IMR-90 (cell line): ENCODE results near the gene RET. TPM values are rescaled to one million over a fixed set of nuclear protein-coding genes. Genes with fewer than 3 reads are reported as not detected.

Experiments used
- ATAC-seq: fragments of 200-7000 bp; cut with Tn5 transposase; 2 replicates; pipeline ENCODE4 v1.9.1; 2020; ENCODE audit warnings: low read depth, mild to moderate bottlenecking, moderate library complexity
- BruUV-seq: library from RNA; stranded (reverse); fragments of 400-500 nt; replicated peaks from 2 replicates; lab custom pipeline; 2021; lab: Mats Ljungman, UMichigan
- CTCF ChIA-PET: fragments of 300-600 bp; formaldehyde crosslinking; extraction: SDS; loops from one replicate; lab custom pipeline; 2021; ENCODE audit warnings: antibody characterized with exemption; lab: Yijun Ruan, JAX
- POLR2A ChIA-PET: fragments of 300-600 bp; sonication (Branson Sonifier 250); formaldehyde crosslinking; loops from one replicate; lab custom pipeline; 2022; ENCODE audit warnings: antibody characterized with exemption; ENCODE audit not compliant: unreplicated experiment; lab: Charles Lee
- DNase-seq: peaks from one replicate; pipeline ENCODE4 v3.0.0; 2013
- H2AFZ ChIP-seq: replicated peaks from 2 replicates; pipeline ENCODE3; 2013; ENCODE audit warnings: low read length, mild to moderate bottlenecking; ENCODE audit not compliant: poor library complexity
- H2AK5ac ChIP-seq: 2 replicates; pipeline ENCODE4 v1.6.1; 2013; ENCODE audit warnings: low read depth, low read length, inconsistent platforms
- H2AK9ac ChIP-seq: replicated peaks from 2 replicates; pipeline ENCODE3; 2013; ENCODE audit warnings: mild to moderate bottlenecking, low read depth, low read length, moderate library complexity; ENCODE audit not compliant: poor library complexity
- H2BK120ac ChIP-seq: 2 replicates; pipeline ENCODE4 v1.6.1; 2013; ENCODE audit warnings: low read depth, low read length, inconsistent platforms
- H2BK15ac ChIP-seq: 3 replicates; pipeline ENCODE4 v1.6.1; 2013; ENCODE audit warnings: low read depth, low read length, inconsistent platforms
- H2BK20ac ChIP-seq: 2 replicates; pipeline ENCODE4 v1.6.1; 2013; ENCODE audit warnings: low read depth, mild to moderate bottlenecking, inconsistent platforms, low read length, moderate library complexity
- H2BK5ac ChIP-seq: 2 replicates; pipeline ENCODE4 v1.6.1; 2013; ENCODE audit warnings: mild to moderate bottlenecking, low read depth, low read length, inconsistent platforms; ENCODE audit not compliant: poor library complexity, severe bottlenecking
- H3K14ac ChIP-seq: replicated peaks from 2 replicates; pipeline ENCODE4 v1.6.1; 2013; ENCODE audit warnings: low read depth, low read length, inconsistent platforms
- H3K18ac ChIP-seq: 2 replicates; pipeline ENCODE4 v1.6.1; 2013; ENCODE audit warnings: low read depth, low read length, control low read depth
- H3K23ac ChIP-seq: 2 replicates; pipeline ENCODE4 v1.6.1; 2013; ENCODE audit warnings: low read depth, low read length, inconsistent platforms
- H3K27ac ChIP-seq: 2 replicates; pipeline ENCODE4 v1.5.1; 2013; ENCODE audit warnings: mild to moderate bottlenecking, control low read depth, low read length; ENCODE audit not compliant: insufficient read depth
- H3K27me3 ChIP-seq: 2 replicates; pipeline ENCODE4 v1.6.1; 2013; ENCODE audit warnings: low read length; ENCODE audit not compliant: control insufficient read depth, insufficient read depth
- H3K36me3 ChIP-seq: 2 replicates; pipeline ENCODE4 v1.6.1; 2013; ENCODE audit warnings: low read length, mixed read lengths; ENCODE audit not compliant: control insufficient read depth, insufficient read depth
- H3K4ac ChIP-seq: 2 replicates; pipeline ENCODE4 v1.6.1; 2013; ENCODE audit warnings: low read depth, low read length, inconsistent platforms
- H3K4me1 ChIP-seq: 2 replicates; pipeline ENCODE4 v1.6.1; 2013; ENCODE audit warnings: low read length, mixed read lengths; ENCODE audit not compliant: control insufficient read depth, insufficient read depth
- H3K4me2 ChIP-seq: 2 replicates; pipeline ENCODE4 v1.6.1; 2013; ENCODE audit warnings: low read depth, mild to moderate bottlenecking, control low read depth, low read length, moderate library complexity
- H3K4me3 ChIP-seq: 2 replicates; pipeline ENCODE4 v1.5.1; 2013; ENCODE audit warnings: low read depth, mild to moderate bottlenecking, control low read depth, low read length, moderate library complexity; ENCODE audit not compliant: insufficient read depth
- H3K56ac ChIP-seq: 2 replicates; pipeline ENCODE4 v1.6.1; 2013; ENCODE audit warnings: low read length, inconsistent platforms; ENCODE audit not compliant: insufficient read depth; ENCODE audit errors: extremely low read depth
- H3K79me1 ChIP-seq, 2 experiments: 2 replicates each; pipeline ENCODE4 v1.6.1; 2013; ENCODE audit warnings: low read length in 2 of 2, inconsistent platforms in 1 of 2, low read depth in 1 of 2
- H3K9ac ChIP-seq: 2 replicates; pipeline ENCODE4 v1.6.1; 2013; ENCODE audit warnings: low read depth, low read length, control low read depth
- H3K9me1 ChIP-seq: 2 replicates; pipeline ENCODE4 v1.6.1; 2013; ENCODE audit warnings: low read length, inconsistent platforms; ENCODE audit not compliant: insufficient read depth
- H3K9me3 ChIP-seq: 2 replicates; pipeline ENCODE4 v1.6.1; 2013; ENCODE audit warnings: low read length; ENCODE audit not compliant: control insufficient read depth, insufficient read depth
- H4K20me1 ChIP-seq: 2 replicates; pipeline ENCODE4 v1.6.1; 2013; ENCODE audit warnings: low read length, inconsistent platforms; ENCODE audit not compliant: insufficient read depth
- H4K5ac ChIP-seq: 2 replicates; pipeline ENCODE4 v1.6.1; 2013; ENCODE audit warnings: mild to moderate bottlenecking, low read depth, low read length, control low read depth
- H4K8ac ChIP-seq, 2 experiments: 2 replicates each; pipeline ENCODE4 v1.6.1; 2013; ENCODE audit warnings: low read depth in 2 of 2, low read length in 2 of 2, control low read depth in 1 of 2, inconsistent platforms in 1 of 2
- H4K91ac ChIP-seq: 2 replicates; pipeline ENCODE4 v1.6.1; 2013; ENCODE audit warnings: low read depth, low read length, inconsistent platforms; ENCODE audit not compliant: insufficient read depth
- BHLHE40 ChIP-seq: fragments of 150-350 bp; IDR thresholded peaks from 2 replicates; pipeline ENCODE4 v1.6.1; 2016; ENCODE audit warnings: mild to moderate bottlenecking, low read depth, low read length
- CEBPB ChIP-seq: IDR thresholded peaks from 2 replicates; pipeline ENCODE4 v1.6.1; 2012; ENCODE audit warnings: low read depth, low read length, improper control_type of control experiment
- CHD1 ChIP-seq: IDR thresholded peaks from 2 replicates; pipeline ENCODE4 v1.6.1; 2012; ENCODE audit warnings: low read depth, low read length, improper control_type of control experiment
- FOS ChIP-seq: fragments of 150-350 bp; IDR thresholded peaks from 2 replicates; pipeline ENCODE4 v1.6.1; 2016; ENCODE audit warnings: low read depth, low read length
- MAFK ChIP-seq: IDR thresholded peaks from 2 replicates; pipeline ENCODE4 v1.6.1; 2012; ENCODE audit warnings: low read depth, low read length, improper control_type of control experiment
- MAZ ChIP-seq: IDR thresholded peaks from 2 replicates; pipeline ENCODE4 v1.6.1; 2012; ENCODE audit warnings: low read depth, mild to moderate bottlenecking, low read length, improper control_type of control experiment, moderate library complexity, borderline replicate concordance
- MXI1 ChIP-seq: IDR thresholded peaks from 2 replicates; pipeline ENCODE4 v1.6.1; 2012; ENCODE audit warnings: low read depth, mild to moderate bottlenecking, low read length, moderate library complexity, borderline replicate concordance
- NFE2L2 ChIP-seq: fragments of 150-350 bp; IDR thresholded peaks from 2 replicates; pipeline ENCODE4 v1.6.1; 2016; ENCODE audit warnings: low read depth, mild to moderate bottlenecking, low read length
- POLR2A ChIP-seq: IDR thresholded peaks from 2 replicates; pipeline ENCODE4 v1.6.1; 2012; ENCODE audit warnings: mild to moderate bottlenecking, low read depth, low read length
- RAD21 ChIP-seq: IDR thresholded peaks from 2 replicates; pipeline ENCODE4 v1.6.1; 2012; ENCODE audit warnings: low read length, improper control_type of control experiment
- RCOR1 ChIP-seq: IDR thresholded peaks from 2 replicates; pipeline ENCODE4 v1.6.1; 2012; ENCODE audit warnings: mild to moderate bottlenecking, low read length, improper control_type of control experiment; ENCODE audit not compliant: insufficient replicate concordance
- RFX5 ChIP-seq: IDR thresholded peaks from 2 replicates; pipeline ENCODE4 v1.8.0; 2012; ENCODE audit warnings: low read depth, mild to moderate bottlenecking, low read length, moderate library complexity
- SMC3 ChIP-seq: fragments of 150-350 bp; IDR thresholded peaks from 2 replicates; pipeline ENCODE4 v1.6.1; 2016; ENCODE audit warnings: low read depth, mild to moderate bottlenecking, antibody characterized with exemption, low read length, moderate library complexity
- WGBS, 2 experiments: methylation state at CpG; one replicate each; pipeline versions ENCODE4 v1.1.5 to v1.1.7; 2013; ENCODE audit warnings: missing lambda C conversion rate in 2 of 2; ENCODE audit not compliant: insufficient read length in 1 of 2; ENCODE audit errors: extremely low coverage in 2 of 2; 5-methylcytosine and 5-hydroxymethylcytosine counted together
- dilution Hi-C: fragments of 300-500 bp; cut with HindIII; formaldehyde crosslinking; loops from one replicate; pipeline ENCODE4 v1.14.3; 2018; ENCODE audit warnings: low sequenced_read_pairs; ENCODE audit not compliant: unreplicated experiment
- in situ Hi-C: fragments of 300-500 bp; cut with MboI; formaldehyde crosslinking; loops from 3 replicates; pipeline ENCODE4 v1.14.3; 2019; ENCODE audit warnings: low sequenced_read_pairs, inconsistent platforms, mixed read lengths
- intact Hi-C: fragments of 100-400 bp; cut with micrococcal nuclease; formaldehyde crosslinking; loops from 2 replicates; pipeline ENCODE4 v1.10.0; 2022
- polyA plus RNA-seq, 3 experiments: library from polyadenylated mRNA; depleted of rRNA; stranded (reverse); fragments of >200 nt; gene quantifications; 2 replicates each; pipeline ENCODE4 v1.2.3, GENCODE V29; 2012; ENCODE audit warnings: low replicate concordance in 1 of 3
- total RNA-seq: library from RNA; depleted of rRNA; stranded (reverse); fragments of >200 nt; gene quantifications from 2 replicates; pipeline ENCODE4 v1.2.3, GENCODE V29; 2012
- TF ChIP-seq, protein P1 (sequence below): fragments of 150-350 bp; IDR thresholded peaks from 2 replicates; pipeline ENCODE4 v1.6.1; 2016; ENCODE audit warnings: low read depth, mild to moderate bottlenecking, low read length, moderate library complexity, borderline replicate concordance
- TF ChIP-seq, protein P2 (sequence below): fragments of 150-350 bp; IDR thresholded peaks from 2 replicates; pipeline ENCODE4 v1.6.1; 2017; ENCODE audit warnings: mild to moderate bottlenecking, antibody characterized with exemption, low read length, low read depth
- TF ChIP-seq, protein P3 (sequence below): conservative IDR thresholded peaks from 2 replicates; pipeline ENCODE4 v1.5.1; 2012; ENCODE audit warnings: mild to moderate bottlenecking, low read depth, low read length, improper control_type of control experiment

The RET gene
- total and polyA plus RNA-seq, 2 of the 4 experiments (the other 2 are of a cell fraction) = 0.10 to 0.18 TPM

DNA sequence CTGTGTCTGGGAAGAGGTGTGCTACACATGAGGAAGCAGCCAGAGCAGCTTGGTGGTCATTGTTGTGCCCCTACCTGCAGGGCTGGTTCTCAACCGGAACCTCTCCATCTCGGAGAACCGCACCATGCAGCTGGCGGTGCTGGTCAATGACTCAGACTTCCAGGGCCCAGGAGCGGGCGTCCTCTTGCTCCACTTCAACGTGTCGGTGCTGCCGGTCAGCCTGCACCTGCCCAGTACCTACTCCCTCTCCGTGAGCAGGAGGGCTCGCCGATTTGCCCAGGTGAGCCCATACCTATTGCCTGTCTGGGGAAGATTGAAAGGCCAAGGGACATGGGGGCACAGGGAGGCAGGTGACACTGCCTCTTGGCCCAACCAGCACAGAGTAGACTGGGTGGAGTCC is 32.1 kb downstream of the RET start:
- no peak overlapping the region for H4K8ac ChIP-seq
- ATAC-seq (no peak), DNase-seq (no peak)
- TF ChIP-seq CEBPB = no peak
- TF ChIP-seq SMC3 = no peak
- TF ChIP-seq MXI1 = no peak
- no peak for TF ChIP-seq POLR2A
- TF ChIP-seq, protein P1, sequence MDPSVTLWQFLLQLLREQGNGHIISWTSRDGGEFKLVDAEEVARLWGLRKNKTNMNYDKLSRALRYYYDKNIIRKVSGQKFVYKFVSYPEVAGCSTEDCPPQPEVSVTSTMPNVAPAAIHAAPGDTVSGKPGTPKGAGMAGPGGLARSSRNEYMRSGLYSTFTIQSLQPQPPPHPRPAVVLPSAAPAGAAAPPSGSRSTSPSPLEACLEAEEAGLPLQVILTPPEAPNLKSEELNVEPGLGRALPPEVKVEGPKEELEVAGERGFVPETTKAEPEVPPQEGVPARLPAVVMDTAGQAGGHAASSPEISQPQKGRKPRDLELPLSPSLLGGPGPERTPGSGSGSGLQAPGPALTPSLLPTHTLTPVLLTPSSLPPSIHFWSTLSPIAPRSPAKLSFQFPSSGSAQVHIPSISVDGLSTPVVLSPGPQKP = no peak
- TF ChIP-seq MAZ = no peak
- no peak for TF ChIP-seq CHD1
- no peak for TF ChIP-seq MAFK
- TF ChIP-seq, protein P2, sequence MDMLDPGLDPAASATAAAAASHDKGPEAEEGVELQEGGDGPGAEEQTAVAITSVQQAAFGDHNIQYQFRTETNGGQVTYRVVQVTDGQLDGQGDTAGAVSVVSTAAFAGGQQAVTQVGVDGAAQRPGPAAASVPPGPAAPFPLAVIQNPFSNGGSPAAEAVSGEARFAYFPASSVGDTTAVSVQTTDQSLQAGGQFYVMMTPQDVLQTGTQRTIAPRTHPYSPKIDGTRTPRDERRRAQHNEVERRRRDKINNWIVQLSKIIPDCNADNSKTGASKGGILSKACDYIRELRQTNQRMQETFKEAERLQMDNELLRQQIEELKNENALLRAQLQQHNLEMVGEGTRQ = no peak
- TF ChIP-seq NFE2L2 = no peak
- TF ChIP-seq FOS = no peak
- no peak for TF ChIP-seq RCOR1
- no peak for TF ChIP-seq RAD21
- no peak for TF ChIP-seq RFX5
- TF ChIP-seq BHLHE40 = no peak
- TF ChIP-seq, protein P3, sequence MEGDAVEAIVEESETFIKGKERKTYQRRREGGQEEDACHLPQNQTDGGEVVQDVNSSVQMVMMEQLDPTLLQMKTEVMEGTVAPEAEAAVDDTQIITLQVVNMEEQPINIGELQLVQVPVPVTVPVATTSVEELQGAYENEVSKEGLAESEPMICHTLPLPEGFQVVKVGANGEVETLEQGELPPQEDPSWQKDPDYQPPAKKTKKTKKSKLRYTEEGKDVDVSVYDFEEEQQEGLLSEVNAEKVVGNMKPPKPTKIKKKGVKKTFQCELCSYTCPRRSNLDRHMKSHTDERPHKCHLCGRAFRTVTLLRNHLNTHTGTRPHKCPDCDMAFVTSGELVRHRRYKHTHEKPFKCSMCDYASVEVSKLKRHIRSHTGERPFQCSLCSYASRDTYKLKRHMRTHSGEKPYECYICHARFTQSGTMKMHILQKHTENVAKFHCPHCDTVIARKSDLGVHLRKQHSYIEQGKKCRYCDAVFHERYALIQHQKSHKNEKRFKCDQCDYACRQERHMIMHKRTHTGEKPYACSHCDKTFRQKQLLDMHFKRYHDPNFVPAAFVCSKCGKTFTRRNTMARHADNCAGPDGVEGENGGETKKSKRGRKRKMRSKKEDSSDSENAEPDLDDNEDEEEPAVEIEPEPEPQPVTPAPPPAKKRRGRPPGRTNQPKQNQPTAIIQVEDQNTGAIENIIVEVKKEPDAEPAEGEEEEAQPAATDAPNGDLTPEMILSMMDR = no peak
- H4K5ac ChIP-seq = no peak overlapping the region
- BruUV-seq = no TSS peak
- in situ Hi-C loops = loop anchor here (10.0 kb wide), 1 partner anchor 234 kb away; no protein-coding TSS in a partner anchor
- no peak overlapping the region for H2BK20ac ChIP-seq
- no peak overlapping the region for H3K18ac ChIP-seq
- no peak overlapping the region for H2AFZ ChIP-seq
- H4K20me1 ChIP-seq = no peaks in the 10 kb centered on the region
- H3K4ac ChIP-seq = no peak overlapping the region
- POLR2A ChIA-PET = no interaction called here
- H3K4me2 ChIP-seq = no peak overlapping the region
- no peaks in the 10 kb centered on the region for H3K9me1 ChIP-seq
- H3K27me3 ChIP-seq = peaks cover 2% of the 10 kb centered on the region; the same call in 1 of the 2 replicates
- no peaks in the 10 kb centered on the region for H3K79me1 ChIP-seq
- H3K27ac ChIP-seq = no peak overlapping the region
- H2BK15ac ChIP-seq = no peak overlapping the region
- no peak overlapping the region for H2BK5ac ChIP-seq
- H3K36me3 ChIP-seq = no peaks in the 10 kb centered on the region
- H3K4me3 ChIP-seq = no peak overlapping the region
- intact Hi-C loops = no loop called here
- WGBS, 2 experiments = 92% methylated on average over 2 of the region's 12 CpGs; no CpG with 5 or more reads in 1 of the 2 experiments
- H3K14ac ChIP-seq = no peak overlapping the region
- no peak overlapping the region for H3K9ac ChIP-seq
- dilution Hi-C loops = no loop called here
- H2AK9ac ChIP-seq = no peak overlapping the region
- no peak overlapping the region for H2AK5ac ChIP-seq
- CTCF ChIA-PET = no interaction called here
- H3K23ac ChIP-seq = no peak overlapping the region
- H3K56ac ChIP-seq = no peak overlapping the region
- peaks cover 10% of the 10 kb centered on the region for H3K4me1 ChIP-seq
- H3K9me3 ChIP-seq = no peaks in the 10 kb centered on the region
- H2BK120ac ChIP-seq = no peak overlapping the region
- no peak overlapping the region for H4K91ac ChIP-seq
